ENCODE results near the gene RAB3C.

RAB3C gene

GRCh38 chr5:58737671-58738070 lies 154.8 kb downstream of the RAB3C start:
- no peak for DNase-seq

- DNase-seq, result no peak
Observed at GRCh38 chr5:58738336-58738735, 155.5 kb downstream of the RAB3C start.

GRCh38 chr5:58739051-58739450 lies 156.2 kb downstream of the RAB3C start:
- DNase-seq, result no peak

GRCh38 chr5:58740956-58741355 lies 158.1 kb downstream of the RAB3C start:
- DNase-seq, result no peak

GRCh38 chr5:58745350-58745749 lies 162.5 kb downstream of the RAB3C start:
- no peak for DNase-seq

GRCh38 chr5:58746321-58746720 lies 163.4 kb downstream of the RAB3C start:
- no peak for DNase-seq

GRCh38 chr5:58750036-58750435 lies 167.2 kb downstream of the RAB3C start:
- no peak for DNase-seq

- no peak for DNase-seq
Observed at GRCh38 chr5:58751222-58751837, 168.5 kb downstream of the RAB3C start.

- no peak for DNase-seq
Observed at GRCh38 chr5:58752104-58752503, 169.2 kb downstream of the RAB3C start.

- no peak for DNase-seq
Observed at GRCh38 chr5:58753446-58753845, 170.6 kb downstream of the RAB3C start.

- DNase-seq, result no peak
Observed at GRCh38 chr5:58754250-58754649, 171.4 kb downstream of the RAB3C start.

- DNase-seq, result no peak
Observed at GRCh38 chr5:58755397-58755796, 172.5 kb downstream of the RAB3C start.

- no peak for DNase-seq
Observed at GRCh38 chr5:58759745-58760144, 176.9 kb downstream of the RAB3C start.

- no peak for DNase-seq
Observed at GRCh38 chr5:58760222-58760621, 177.3 kb downstream of the RAB3C start.

GRCh38 chr5:58761407-58761806 lies 178.5 kb downstream of the RAB3C start:
- no peak for DNase-seq

GRCh38 chr5:58763390-58763789 lies 180.5 kb downstream of the RAB3C start:
- DNase-seq, result no peak

GRCh38 chr5:58764199-58764598 lies 181.3 kb downstream of the RAB3C start:
- DNase-seq, result no peak

GRCh38 chr5:58765058-58765457 lies 182.2 kb downstream of the RAB3C start:
- DNase-seq, result no peak

- DNase-seq, result no peak
Observed at GRCh38 chr5:58767104-58767503, 184.2 kb downstream of the RAB3C start.

- DNase-seq, result no peak
Observed at GRCh38 chr5:58770136-58770535, 187.3 kb downstream of the RAB3C start.

- DNase-seq, result no peak
Observed at GRCh38 chr5:58771796-58772195, 188.9 kb downstream of the RAB3C start.

- no peak for DNase-seq
Observed at GRCh38 chr5:58773744-58774441, 191.0 kb downstream of the RAB3C start.

- DNase-seq, result no peak
Observed at GRCh38 chr5:58774937-58775336, 192.1 kb downstream of the RAB3C start.

GRCh38 chr5:58775701-58776262 lies 192.9 kb downstream of the RAB3C start:
- no peak for DNase-seq
